HG03108 (cell line): Measurements from ENCODE around the gene STAT4.
A peak's percentile ranks its signal among the peaks of the same experiment; 100 is the strongest.

ENCODE experiments used
- ATAC-seq: cut with Tn5 transposase; IDR thresholded peaks from one replicate; pipeline ENCODE4 v1.9.1; 2021; ENCODE audit warnings: moderate library complexity; ENCODE audit not compliant: unreplicated experiment

Gene STAT4

GRCh38 chr2:191019376-191019775, 131.4 kb downstream of the STAT4 start:
- no peak for ATAC-seq

GRCh38 chr2:191018643-191019119, 132.1 kb downstream of the STAT4 start:
- ATAC-seq = no peak

- no peak for ATAC-seq
Observed at GRCh38 chr2:191018048-191018447, 132.7 kb downstream of the STAT4 start.

GRCh38 chr2:191015831-191016230, 135.0 kb downstream of the STAT4 start:
- no peak for ATAC-seq

GRCh38 chr2:191015239-191015638, 135.6 kb downstream of the STAT4 start:
- no peak for ATAC-seq

- ATAC-seq = peak; percentile 1
Observed at GRCh38 chr2:191014653-191015020, 136.2 kb downstream of the STAT4 start.

- ATAC-seq = peak; percentile 82
Observed at GRCh38 chr2:191013932-191014652, 136.7 kb downstream of the STAT4 start, which contains the start of gene STAT1. Gene STAT1, minus strand, starts transcription at chr2:191014171. Its CDS starts 4,168 bp downstream, at chr2:191010003.

- no peak for ATAC-seq
Observed at GRCh38 chr2:191013682-191013931, 137.2 kb downstream of the STAT4 start.

GRCh38 chr2:191012845-191013681, 137.7 kb downstream of the STAT4 start:
- no peak for ATAC-seq

- ATAC-seq = no peak
Observed at GRCh38 chr2:191012346-191012745, 138.4 kb downstream of the STAT4 start.

GRCh38 chr2:191010887-191011885, 139.6 kb downstream of the STAT4 start:
- ATAC-seq = no peak

- no peak for ATAC-seq
Observed at GRCh38 chr2:191009541-191010374, 141.0 kb downstream of the STAT4 start.

- no peak for ATAC-seq
Observed at GRCh38 chr2:191008286-191008685, 142.5 kb downstream of the STAT4 start.

GRCh38 chr2:191006997-191007783, 143.6 kb downstream of the STAT4 start:
- ATAC-seq = no peak

GRCh38 chr2:191006297-191006696, 144.5 kb downstream of the STAT4 start:
- ATAC-seq = no peak

GRCh38 chr2:191003405-191004309, 147.1 kb downstream of the STAT4 start:
- no peak for ATAC-seq

- no peak for ATAC-seq
Observed at GRCh38 chr2:191001624-191002023, 149.2 kb downstream of the STAT4 start.

GRCh38 chr2:191001032-191001431, 149.8 kb downstream of the STAT4 start:
- ATAC-seq = no peak
